H9 (cell line): ENCODE measurements around the gene XPC. TPM values are rescaled to one million over a fixed set of nuclear protein-coding genes. Genes with fewer than 3 reads are reported as not detected.
"Not testable (repeated sequence)": the region's sequence is repeated elsewhere in the genome, so short reads cannot be mapped to it uniquely, and the experiment has no call there.

ENCODE experiments used
- DNase-seq: peaks from one replicate; pipeline ENCODE4 v3.0.0-alpha.2; 2017
- H2AFZ ChIP-seq: one replicate; pipeline ENCODE4 v1.6.1; 2013; ENCODE audit warnings: mild to moderate bottlenecking, low read length, control low read depth, moderate library complexity
- H2AK5ac ChIP-seq: 2 replicates; pipeline ENCODE4 v1.6.1; 2013; ENCODE audit warnings: low read length, control low read depth, mixed read lengths; ENCODE audit not compliant: insufficient read length
- H2BK120ac ChIP-seq: one replicate; pipeline ENCODE4 v1.6.1; 2013; ENCODE audit warnings: low read depth, mild to moderate bottlenecking, low read length, control low read depth, inconsistent platforms; ENCODE audit not compliant: poor library complexity, severe bottlenecking
- H2BK12ac ChIP-seq: 2 replicates; pipeline ENCODE4 v1.6.1; 2013; ENCODE audit warnings: low read length, control low read depth, mixed read lengths, low read depth; ENCODE audit not compliant: insufficient read length
- H2BK15ac ChIP-seq: 2 replicates; pipeline ENCODE4 v1.6.1; 2013; ENCODE audit warnings: low read depth, low read length, control low read depth
- H2BK20ac ChIP-seq: one replicate; pipeline ENCODE4 v1.6.1; 2013; ENCODE audit warnings: low read depth, mild to moderate bottlenecking, low read length, control low read depth, inconsistent platforms; ENCODE audit not compliant: poor library complexity, severe bottlenecking
- H2BK5ac ChIP-seq: 2 replicates; pipeline ENCODE4 v1.6.1; 2013; ENCODE audit warnings: low read length, control low read depth, mixed read lengths; ENCODE audit not compliant: insufficient read length
- H3K14ac ChIP-seq: 2 replicates; pipeline ENCODE4 v1.6.1; 2013; ENCODE audit warnings: low read length, control low read depth; ENCODE audit not compliant: insufficient read depth
- H3K18ac ChIP-seq: 2 replicates; pipeline ENCODE4 v1.6.1; 2013; ENCODE audit warnings: low read depth, mild to moderate bottlenecking, mixed read lengths, low read length, control low read depth; ENCODE audit not compliant: insufficient read length
- H3K23ac ChIP-seq: 2 replicates; pipeline ENCODE4 v1.6.1; 2013; ENCODE audit warnings: low read length, control low read depth, mixed read lengths, low read depth; ENCODE audit not compliant: insufficient read length
- H3K23me2 ChIP-seq: 2 replicates; pipeline ENCODE4 v1.6.1; 2013; ENCODE audit warnings: low read depth, mild to moderate bottlenecking, mixed read lengths, low read length, control low read depth; ENCODE audit not compliant: insufficient read length, poor library complexity, severe bottlenecking
- H3K27ac ChIP-seq: 2 replicates; pipeline ENCODE4 v1.5.1; 2013; ENCODE audit warnings: low read length, control low read depth, mixed read lengths, low read depth; ENCODE audit not compliant: insufficient read length
- H3K27me3 ChIP-seq: 2 replicates; pipeline ENCODE4 v1.6.1; 2013; ENCODE audit warnings: low read length, control low read depth, inconsistent platforms; ENCODE audit not compliant: insufficient read depth
- H3K4ac ChIP-seq: 2 replicates; pipeline ENCODE4 v1.6.1; 2013; ENCODE audit warnings: low read depth, mild to moderate bottlenecking, control low read depth, inconsistent platforms, low read length, moderate library complexity
- H3K4me1 ChIP-seq: 2 replicates; pipeline ENCODE4 v1.6.1; 2013; ENCODE audit warnings: low read length, control low read depth, inconsistent platforms; ENCODE audit not compliant: insufficient read depth
- H3K4me2 ChIP-seq: 2 replicates; pipeline ENCODE4 v1.6.1; 2013; ENCODE audit warnings: low read length, control low read depth, mixed read lengths; ENCODE audit not compliant: insufficient read length, insufficient read depth
- H3K56ac ChIP-seq: 2 replicates; pipeline ENCODE4 v1.6.1; 2013; ENCODE audit warnings: low read depth, mild to moderate bottlenecking, mixed read lengths, low read length, control low read depth; ENCODE audit not compliant: insufficient read length
- H3K79me1 ChIP-seq: 2 replicates; pipeline ENCODE4 v1.6.1; 2013; ENCODE audit warnings: low read depth, mild to moderate bottlenecking, moderate library complexity, low read length, control low read depth, inconsistent platforms; ENCODE audit not compliant: insufficient read depth, poor library complexity, severe bottlenecking
- H3K79me2 ChIP-seq: 2 replicates; pipeline ENCODE4 v1.6.1; 2013; ENCODE audit warnings: low read length, control low read depth, inconsistent platforms; ENCODE audit not compliant: insufficient read depth
- H3K9ac ChIP-seq: 2 replicates; pipeline ENCODE4 v1.6.1; 2013; ENCODE audit warnings: low read length, control low read depth, mixed read lengths; ENCODE audit not compliant: insufficient read length; ENCODE audit errors: extremely low read depth
- H3K9me3 ChIP-seq: one replicate; pipeline ENCODE4 v1.6.1; 2013; ENCODE audit warnings: low read depth, low read length, inconsistent platforms; ENCODE audit not compliant: control insufficient read depth
- H3T11ph ChIP-seq: one replicate; pipeline ENCODE4 v1.6.1; 2013; ENCODE audit warnings: mild to moderate bottlenecking, low read length, control low read depth, inconsistent platforms
- H4K20me1 ChIP-seq: one replicate; pipeline ENCODE4 v1.6.1; 2013; ENCODE audit not compliant: control insufficient read depth, insufficient read length, insufficient read depth
- H4K5ac ChIP-seq: 2 replicates; pipeline ENCODE4 v1.6.1; 2013; ENCODE audit warnings: low read depth, mild to moderate bottlenecking, mixed read lengths, low read length, control low read depth; ENCODE audit not compliant: insufficient read length
- H4K8ac ChIP-seq: replicated peaks from 2 replicates; pipeline ENCODE4 v1.6.1; 2013; ENCODE audit warnings: low read length, control low read depth, mixed read lengths, low read depth; ENCODE audit not compliant: insufficient read length
- H4K91ac ChIP-seq: 2 replicates; pipeline ENCODE4 v1.6.1; 2013; ENCODE audit warnings: low read depth, mild to moderate bottlenecking, moderate library complexity, mixed read lengths, low read length, control low read depth; ENCODE audit not compliant: insufficient read length
- H3K27ac Mint-ChIP-seq, 3 experiments: 2 replicates in 2 of 3; 3 replicates in 1 of 3; pipeline ENCODE4 v1.8.0; 2020 to 2021; ENCODE audit warnings: mixed read lengths in 3 of 3, mild to moderate bottlenecking in 1 of 3, moderate library complexity in 1 of 3
- H3K27me3 Mint-ChIP-seq: 2 replicates; pipeline ENCODE4 v1.8.0; 2021; ENCODE audit warnings: low read depth, mild to moderate bottlenecking, moderate library complexity, mixed read lengths
- H3K36me3 Mint-ChIP-seq, 3 experiments: 2 replicates in 2 of 3; 3 replicates in 1 of 3; pipeline ENCODE4 v1.8.0; 2020 to 2021; ENCODE audit warnings: low read depth in 3 of 3, mixed read lengths in 3 of 3; ENCODE audit not compliant: insufficient read depth in 1 of 3
- H3K4me1 Mint-ChIP-seq, 2 experiments: 2 replicates each; pipeline ENCODE4 v1.8.0; 2020; ENCODE audit warnings: mixed read lengths in 2 of 2
- H3K4me3 Mint-ChIP-seq, 2 experiments: 2 replicates in 1 of 2; 3 replicates in 1 of 2; pipeline ENCODE4 v1.8.0; 2020 to 2021; ENCODE audit warnings: mild to moderate bottlenecking in 2 of 2, mixed read lengths in 2 of 2, moderate library complexity in 1 of 2
- H3K9me3 Mint-ChIP-seq, 2 experiments: 2 replicates in 1 of 2; 3 replicates in 1 of 2; pipeline ENCODE4 v1.8.0; 2020; ENCODE audit warnings: mild to moderate bottlenecking in 2 of 2, mixed read lengths in 2 of 2, moderate library complexity in 1 of 2
- CTCF ChIP-seq: fragments of 200-600 bp; sonication (generic); conservative IDR thresholded peaks from 3 replicates; pipeline ENCODE4 v1.8.0; 2021; ENCODE audit warnings: antibody characterized with exemption, mild to moderate bottlenecking
- whole genome bisulfite sequencing: extraction: QIAGEN DNeasy Blood & Tissue Kit; methylation state at CpG from one replicate; pipeline ENCODE4 v1.1.7; 2013; ENCODE audit warnings: missing lambda C conversion rate, low lambda C conversion rate, mixed read lengths; ENCODE audit not compliant: insufficient read length; ENCODE audit errors: extremely low coverage; 5-methylcytosine and 5-hydroxymethylcytosine counted together
- total RNA-seq: library from RNA; stranded (reverse); gene quantifications from 2 replicates; pipeline ENCODE4 v1.2.1, GENCODE V29; 2021

XPC gene
- total RNA-seq, 1 experiment from 2014 or later: 30.3 TPM

- no peaks in the 10 kb centered on the region for H3K79me1 ChIP-seq
- H4K91ac ChIP-seq: no peak overlapping the region
- no peak overlapping the region for H2AFZ ChIP-seq
- no peak overlapping the region for H2AK5ac ChIP-seq
- H2BK15ac ChIP-seq: no peak overlapping the region
- no peaks in the 10 kb centered on the region for H3K4me1 ChIP-seq
- peaks cover 2 to 7% of the 10 kb centered on the region in 2 experiments; a peak in 4 of 5 replicates for H3K9me3 Mint-ChIP-seq
- no peak overlapping the region for H3K9ac ChIP-seq
- no peak overlapping the region for H3K23ac ChIP-seq
- H4K20me1 ChIP-seq: no peaks in the 10 kb centered on the region
- H3K18ac ChIP-seq: no peak overlapping the region
- peaks cover 0 to 6% (median 0%) of the 10 kb centered on the region in 3 experiments; a peak in 2 of 7 replicates for H3K36me3 Mint-ChIP-seq
- no peak overlapping the region for H3K56ac ChIP-seq
- WGBS: no CpG with 5 or more reads among the region's 1 CpG
- no peak overlapping the region for H4K5ac ChIP-seq
- no peak overlapping the region for H3K4ac ChIP-seq
- no peaks in the 10 kb centered on the region for H3K9me3 ChIP-seq
- no peak for TF ChIP-seq CTCF
- no peaks in the 10 kb centered on the region for H3K23me2 ChIP-seq
- no peak overlapping the region for H3K27ac ChIP-seq
- H3K27ac Mint-ChIP-seq: no peak overlapping the region
- peak overlapping the region; percentile 15 for H3K4me2 ChIP-seq
- H3K79me2 ChIP-seq: no peaks in the 10 kb centered on the region
- H2BK120ac ChIP-seq: no peak overlapping the region
- no peak overlapping the region for H4K8ac ChIP-seq
- H2BK20ac ChIP-seq: no peak overlapping the region
- H2BK5ac ChIP-seq: no peak overlapping the region
- H3K4me1 Mint-ChIP-seq: peaks cover 30 to 32% of the 10 kb centered on the region in 2 experiments
- peaks cover 11% of the 10 kb centered on the region for H3K27me3 Mint-ChIP-seq
- no peak overlapping the region for H3T11ph ChIP-seq
- no peak overlapping the region for H3K14ac ChIP-seq
- no peaks in the 10 kb centered on the region for H3K27me3 ChIP-seq
- H2BK12ac ChIP-seq: no peak overlapping the region
- DNase-seq: no peak
- H3K4me3 Mint-ChIP-seq: no peak overlapping the region
Observed at GRCh38 chr3:14227856-14228255, 49.5 kb upstream of the XPC start.

- H2BK20ac ChIP-seq, H3K14ac ChIP-seq, H3K23ac ChIP-seq, H3K4me2 ChIP-seq, H3K27me3 ChIP-seq, H4K91ac ChIP-seq, H2BK5ac ChIP-seq, H3K27me3 Mint-ChIP-seq, H4K8ac ChIP-seq, H3K9ac ChIP-seq, H3K79me1 ChIP-seq, H2BK120ac ChIP-seq, H4K5ac ChIP-seq, H3T11ph ChIP-seq, H4K20me1 ChIP-seq, H2BK15ac ChIP-seq, H2AK5ac ChIP-seq, H2AFZ ChIP-seq, H3K27ac Mint-ChIP-seq, H2BK12ac ChIP-seq, DNase-seq, H3K27ac ChIP-seq, H3K9me3 ChIP-seq, H3K4me1 ChIP-seq, H3K4ac ChIP-seq, H3K4me3 Mint-ChIP-seq, H3K79me2 ChIP-seq, H3K18ac ChIP-seq, H3K23me2 ChIP-seq, H3K56ac ChIP-seq: not testable (repeated sequence)
- peaks cover 1 to 19% (median 3%) of the 10 kb centered on the region in 3 experiments; a peak in 4 of 7 replicates for H3K36me3 Mint-ChIP-seq
- peaks cover 13 to 15% of the 10 kb centered on the region in 2 experiments for H3K9me3 Mint-ChIP-seq
- peaks cover 30 to 32% of the 10 kb centered on the region in 2 experiments for H3K4me1 Mint-ChIP-seq
- no CpG with 5 or more reads among the region's 3 CpGs for WGBS
Observed at GRCh38 chr3:14226351-14226750, 48.0 kb upstream of the XPC start.
